Esophagus muscularis mucosa (tissue), 4 donors: ENCODE data around the gene SETD2.

Experiments
- CTCF ChIP-seq, 3 experiments: fragments of 200-600 bp in 2 of 3; fragments of 450-650 bp in 1 of 3; sonication (generic) in 2 of 3; IDR thresholded peaks; one replicate each; pipeline ENCODE4 v1.5.1; 2017 to 2019; ENCODE audit warnings: antibody characterized with exemption in 3 of 3, mild to moderate bottlenecking in 2 of 3, moderate library complexity in 1 of 3
- EP300 ChIP-seq: sonication (generic); formaldehyde crosslinking; IDR thresholded peaks from one replicate; pipeline ENCODE4 v1.6.1; 2017; ENCODE audit warnings: antibody characterized with exemption
- POLR2A ChIP-seq: fragments of 450-650 bp; IDR thresholded peaks from one replicate; pipeline ENCODE4 v1.6.1; 2017; ENCODE audit warnings: antibody characterized with exemption, moderate library complexity, mild to moderate bottlenecking, low read depth
- POLR2AphosphoS5 ChIP-seq, 2 donors: sonication (generic); formaldehyde crosslinking; IDR thresholded peaks; one replicate each; pipeline ENCODE4 v1.6.1; 2017; ENCODE audit warnings: antibody characterized with exemption in 2 of 2

- TF ChIP-seq EP300 (no peak), CTCF (IDR thresholded peaks at IDR 0.05) (no peak), POLR2A (no peak), POLR2AphosphoS5 (IDR thresholded peaks at IDR 0.05) (no peak)
Measured at GRCh38 chr3:47008851-47009224, 155.1 kb downstream of the SETD2 start.
